Lower lobe of right lung (tissue), 2 donors: Measurements from ENCODE around the gene RASGEF1B. TPM values are rescaled to one million over a fixed set of nuclear protein-coding genes. Genes with fewer than 3 reads are reported as not detected.

Experiments used
- ATAC-seq, 2 donors: fragments of 200-7000 bp; cut with Tn5 transposase; one replicate each; pipeline ENCODE4 v1.9.1; 2020 to 2022; ENCODE audit warnings: mild to moderate bottlenecking in 2 of 2, moderate library complexity in 2 of 2
- DNase-seq: peaks from one replicate; pipeline ENCODE4 v3.0.0-alpha.2; 2020
- H3K27ac ChIP-seq: fragments of 200-600 bp; one replicate; pipeline ENCODE4 v1.8.0; 2022
- H3K27me3 ChIP-seq: fragments of 200-600 bp; one replicate; pipeline ENCODE4 v1.8.0; 2022; ENCODE audit warnings: low read depth
- H3K36me3 ChIP-seq: fragments of 200-600 bp; one replicate; pipeline ENCODE4 v1.8.0; 2022; ENCODE audit warnings: mild to moderate bottlenecking
- H3K4me1 ChIP-seq: fragments of 200-600 bp; one replicate; pipeline ENCODE4 v1.8.0; 2022
- H3K4me3 ChIP-seq: fragments of 200-600 bp; one replicate; pipeline ENCODE4 v1.8.0; 2022; ENCODE audit warnings: mild to moderate bottlenecking
- H3K9me3 ChIP-seq: fragments of 200-600 bp; one replicate; pipeline ENCODE4 v1.8.0; 2022
- intact Hi-C: fragments of 100-400 bp; cut with DNase I; formaldehyde crosslinking; loops from one replicate; pipeline ENCODE4 v1.11.0; 2022
- total RNA-seq: library from RNA; stranded (reverse); fragmentation: NEBNext Ultra II Directional; extraction: Animal tissue kit (Norgen Biotek cat#: 25700); gene quantifications from one replicate; pipeline ENCODE4 v1.2.1, GENCODE V29; 2021
- TF ChIP-seq, protein P1 (sequence below): fragments of 200-600 bp; IDR thresholded peaks from one replicate; pipeline ENCODE4 v1.8.0; 2022; ENCODE audit warnings: antibody characterized with exemption, mild to moderate bottlenecking
- donor health status: DM: no; HTN: yes; CAD: no; lungs with severe emphysema.

The RASGEF1B gene
- total RNA-seq, 1 donor from 2014 or later: 63.0 TPM

DNA sequence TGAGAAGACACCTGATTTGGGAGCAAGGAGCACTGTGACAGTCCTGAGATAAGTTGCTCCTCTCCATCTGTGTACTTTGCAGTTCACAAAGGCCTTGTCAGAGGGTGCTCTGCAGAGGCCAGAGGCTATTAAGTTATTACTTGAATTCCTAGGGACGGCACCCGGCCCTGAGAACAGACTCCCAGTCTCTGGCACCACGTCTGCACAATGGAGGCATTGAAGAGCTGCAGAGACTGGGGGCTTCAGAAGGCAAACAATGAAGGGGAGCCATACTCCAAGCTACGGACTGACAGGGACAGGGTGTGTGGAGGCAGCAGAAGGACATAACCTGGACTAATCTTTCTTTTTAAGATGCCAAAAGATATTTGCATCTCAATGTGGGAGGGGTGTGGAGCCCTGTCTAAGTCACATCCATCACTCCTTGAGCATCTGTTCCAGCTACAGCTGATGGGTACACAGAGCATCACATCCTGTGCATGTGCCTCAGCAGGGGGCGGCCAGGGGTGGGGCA is 11.5 kb downstream of the RASGEF1B start:
- intact Hi-C loops: no loop called here

DNA sequence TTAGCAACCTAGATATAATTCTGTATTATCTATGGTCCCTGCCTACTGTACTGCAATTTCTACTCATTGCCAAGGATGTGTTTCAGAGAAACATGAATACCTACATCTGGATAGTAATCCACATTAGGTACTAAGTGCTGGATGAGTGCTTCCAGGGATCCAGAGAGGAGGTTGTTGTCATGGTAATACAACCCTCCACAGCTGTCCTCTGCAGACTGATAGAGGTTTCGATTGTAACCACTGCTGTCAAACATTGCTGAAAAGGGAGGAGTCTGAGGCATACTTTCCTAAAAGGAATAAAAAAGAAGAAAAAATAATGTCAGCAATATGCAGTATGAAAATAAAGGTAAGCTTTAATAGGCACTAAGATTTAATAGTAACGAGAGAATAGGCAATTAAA is 12.5 kb downstream of the RASGEF1B start:
- H3K9me3 ChIP-seq: no peaks in the 10 kb centered on the region
- intact Hi-C loops: no loop called here
- H3K27ac ChIP-seq: no peak overlapping the region
- ATAC-seq (no peak), DNase-seq (no peak)
- H3K4me3 ChIP-seq: no peak overlapping the region
- H3K27me3 ChIP-seq: no peaks in the 10 kb centered on the region
- peaks cover 50% of the 10 kb centered on the region for H3K36me3 ChIP-seq
- TF ChIP-seq, protein P1, sequence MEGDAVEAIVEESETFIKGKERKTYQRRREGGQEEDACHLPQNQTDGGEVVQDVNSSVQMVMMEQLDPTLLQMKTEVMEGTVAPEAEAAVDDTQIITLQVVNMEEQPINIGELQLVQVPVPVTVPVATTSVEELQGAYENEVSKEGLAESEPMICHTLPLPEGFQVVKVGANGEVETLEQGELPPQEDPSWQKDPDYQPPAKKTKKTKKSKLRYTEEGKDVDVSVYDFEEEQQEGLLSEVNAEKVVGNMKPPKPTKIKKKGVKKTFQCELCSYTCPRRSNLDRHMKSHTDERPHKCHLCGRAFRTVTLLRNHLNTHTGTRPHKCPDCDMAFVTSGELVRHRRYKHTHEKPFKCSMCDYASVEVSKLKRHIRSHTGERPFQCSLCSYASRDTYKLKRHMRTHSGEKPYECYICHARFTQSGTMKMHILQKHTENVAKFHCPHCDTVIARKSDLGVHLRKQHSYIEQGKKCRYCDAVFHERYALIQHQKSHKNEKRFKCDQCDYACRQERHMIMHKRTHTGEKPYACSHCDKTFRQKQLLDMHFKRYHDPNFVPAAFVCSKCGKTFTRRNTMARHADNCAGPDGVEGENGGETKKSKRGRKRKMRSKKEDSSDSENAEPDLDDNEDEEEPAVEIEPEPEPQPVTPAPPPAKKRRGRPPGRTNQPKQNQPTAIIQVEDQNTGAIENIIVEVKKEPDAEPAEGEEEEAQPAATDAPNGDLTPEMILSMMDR: no peak
- peaks cover 14% of the 10 kb centered on the region for H3K4me1 ChIP-seq

More for the DNA sequence above, 11.5 kb downstream of the RASGEF1B start:
- Histone ChIP-seq H3K36me3 (peaks cover 40% of the 10 kb centered on the region), H3K27me3 (no peaks in the 10 kb centered on the region), H3K27ac (no peak overlapping the region), H3K4me1 (peaks cover 19% of the 10 kb centered on the region), H3K9me3 (no peaks in the 10 kb centered on the region), H3K4me3 (no peak overlapping the region)
- TF ChIP-seq, protein P1: no peak
- DNase-seq: no peak
- peak in 1 of 2 donors; percentile 37 for ATAC-seq

DNA sequence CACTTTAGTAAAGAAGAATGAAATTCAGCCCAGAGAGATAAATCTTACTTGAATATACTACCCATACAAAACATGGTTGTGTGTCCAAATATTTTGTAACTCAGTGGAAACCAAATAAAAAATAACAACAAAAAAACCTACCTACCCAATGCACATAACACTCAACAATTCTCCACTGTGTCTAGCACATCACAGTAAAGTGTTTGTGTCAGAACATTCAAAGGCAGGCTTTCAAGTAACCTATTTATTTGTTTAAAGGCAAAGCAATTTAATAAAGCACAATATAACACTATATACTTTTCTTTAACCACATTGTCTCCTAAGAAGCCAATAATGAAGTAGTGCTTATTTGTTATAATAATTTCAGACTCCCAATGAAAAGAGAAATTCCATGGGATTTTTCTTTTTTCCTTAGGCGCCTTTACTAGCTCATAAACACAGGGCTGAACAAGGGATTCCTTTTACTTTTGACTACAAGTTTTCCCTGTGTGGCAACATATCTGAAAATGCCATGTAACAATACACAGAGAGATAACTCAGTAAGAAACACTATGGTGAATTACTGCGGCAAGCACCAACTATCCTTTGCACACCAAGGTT is 13.7 kb downstream of the RASGEF1B start:
- intact Hi-C loops: no loop called here
- H3K36me3 ChIP-seq: peaks cover 63% of the 10 kb centered on the region
- H3K27me3 ChIP-seq: no peaks in the 10 kb centered on the region
- H3K4me1 ChIP-seq: peaks cover 5% of the 10 kb centered on the region
- H3K4me3 ChIP-seq: no peak overlapping the region
- no peaks in the 10 kb centered on the region for H3K9me3 ChIP-seq
- ATAC-seq (no peak), DNase-seq (no peak)
- TF ChIP-seq, protein P1: no peak
- no peak overlapping the region for H3K27ac ChIP-seq

DNA sequence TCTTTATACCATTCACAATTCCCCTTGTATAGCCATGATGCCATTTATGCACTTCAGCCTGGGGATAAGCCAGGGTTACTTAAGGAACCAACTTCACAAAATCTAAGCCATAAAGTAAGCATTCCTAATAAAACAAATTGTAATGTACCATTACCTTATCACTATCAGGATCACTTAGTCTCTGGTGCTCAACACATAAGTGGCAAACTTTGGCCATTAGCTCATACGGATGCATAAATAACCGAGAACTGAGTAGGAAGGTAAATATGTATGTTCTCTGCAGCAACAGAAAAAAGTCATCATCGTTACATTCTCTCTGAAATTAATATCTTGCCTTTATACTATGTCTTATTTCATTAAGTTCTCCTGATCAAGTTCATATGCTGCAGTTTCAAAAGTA is 14.4 kb downstream of the RASGEF1B start:
- H3K9me3 ChIP-seq: no peaks in the 10 kb centered on the region
- H3K36me3 ChIP-seq: peaks cover 69% of the 10 kb centered on the region
- intact Hi-C loops: no loop called here
- peaks cover 5% of the 10 kb centered on the region for H3K4me1 ChIP-seq
- no peak overlapping the region for H3K4me3 ChIP-seq
- TF ChIP-seq, protein P1: no peak
- DNase-seq (no peak), ATAC-seq (peak in 1 of 2 donors; percentile 69)
- H3K27ac ChIP-seq: no peak overlapping the region
- H3K27me3 ChIP-seq: no peaks in the 10 kb centered on the region

DNA sequence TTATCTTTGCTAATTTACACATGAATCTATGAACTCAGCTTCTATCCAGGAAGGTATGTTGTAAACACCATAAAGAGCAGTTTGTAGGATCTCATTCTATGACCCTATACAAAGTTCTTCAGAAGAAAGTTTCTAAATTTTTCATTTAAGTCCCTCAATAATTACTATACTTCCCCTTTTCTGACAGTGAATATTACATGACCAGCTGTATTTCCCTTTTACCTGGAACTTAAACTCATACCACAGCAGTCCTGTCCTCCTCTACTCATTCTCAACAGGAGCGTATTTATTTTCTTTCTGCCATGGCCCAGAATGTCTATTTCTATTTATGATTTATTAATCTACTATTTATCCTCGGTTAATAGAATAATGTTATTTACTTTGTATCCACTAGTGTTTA is 15.8 kb downstream of the RASGEF1B start:
- Histone ChIP-seq H3K27me3 (no peaks in the 10 kb centered on the region), H3K27ac (no peak overlapping the region), H3K36me3 (peaks cover 84% of the 10 kb centered on the region), H3K4me3 (no peak overlapping the region), H3K4me1 (no peaks in the 10 kb centered on the region), H3K9me3 (no peaks in the 10 kb centered on the region)
- ATAC-seq (no peak), DNase-seq (no peak)
- intact Hi-C loops: no loop called here
- TF ChIP-seq, protein P1: no peak
